ENCODE measurements around the gene ATF3.

Gene ATF3

DNA sequence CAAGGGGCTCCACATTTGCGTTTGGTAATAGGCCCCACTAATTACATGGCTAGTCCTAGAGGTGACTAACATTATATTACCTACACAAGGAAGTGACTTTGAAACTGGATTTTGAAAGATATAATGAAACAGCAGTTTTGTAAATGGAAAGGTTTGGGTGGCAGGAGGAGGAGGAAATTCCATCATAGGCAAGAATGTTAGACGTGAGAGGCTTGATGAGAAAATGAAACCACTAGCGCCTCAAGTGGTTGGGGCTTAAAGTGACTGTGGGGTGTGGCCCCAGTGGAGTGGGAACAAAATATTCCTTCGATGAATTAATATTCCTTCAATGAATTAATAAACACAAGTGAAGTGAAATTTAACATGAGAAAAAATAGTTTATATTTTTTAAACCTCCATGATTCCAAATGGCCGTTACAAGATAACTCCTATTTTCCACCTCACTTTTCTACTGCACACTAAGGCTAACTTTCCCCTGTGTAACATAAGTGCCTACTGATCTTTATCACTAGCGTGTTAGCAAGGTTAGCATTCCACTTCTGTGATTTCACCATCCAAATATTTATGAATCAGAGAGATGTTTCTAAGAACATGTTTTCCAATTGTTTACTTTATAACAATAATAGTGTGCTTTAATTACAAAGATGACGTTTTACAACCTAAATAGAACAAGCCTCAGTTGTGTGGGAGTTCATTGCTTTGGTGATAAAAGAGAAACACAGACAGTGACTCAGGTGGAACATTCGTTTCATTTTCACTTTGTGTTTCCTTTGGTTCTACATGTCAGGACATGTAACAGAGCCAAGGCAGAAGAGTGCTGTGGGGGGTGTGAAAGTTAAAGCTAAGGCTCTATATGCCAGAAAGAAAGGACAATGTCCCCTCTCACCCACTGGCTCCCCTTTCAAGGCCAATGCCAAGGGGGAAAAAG, 12.5 kb upstream of the ATF3 start:
- Mint-ChIP-seq H3K4me3 (no peak overlapping the region), H3K36me3 (ENCODE audit: low read depth) (no peaks in the 10 kb centered on the region), H3K27me3 (ENCODE audit: low read depth, poor library complexity) (peaks cover 13% of the 10 kb centered on the region), H3K4me1 (peaks cover 33% of the 10 kb centered on the region), H3K9me3 (no peaks in the 10 kb centered on the region), H3K27ac (peak overlapping the region; percentile 44)
- DNase-seq: no peak
- TF ChIP-seq, protein P1, sequence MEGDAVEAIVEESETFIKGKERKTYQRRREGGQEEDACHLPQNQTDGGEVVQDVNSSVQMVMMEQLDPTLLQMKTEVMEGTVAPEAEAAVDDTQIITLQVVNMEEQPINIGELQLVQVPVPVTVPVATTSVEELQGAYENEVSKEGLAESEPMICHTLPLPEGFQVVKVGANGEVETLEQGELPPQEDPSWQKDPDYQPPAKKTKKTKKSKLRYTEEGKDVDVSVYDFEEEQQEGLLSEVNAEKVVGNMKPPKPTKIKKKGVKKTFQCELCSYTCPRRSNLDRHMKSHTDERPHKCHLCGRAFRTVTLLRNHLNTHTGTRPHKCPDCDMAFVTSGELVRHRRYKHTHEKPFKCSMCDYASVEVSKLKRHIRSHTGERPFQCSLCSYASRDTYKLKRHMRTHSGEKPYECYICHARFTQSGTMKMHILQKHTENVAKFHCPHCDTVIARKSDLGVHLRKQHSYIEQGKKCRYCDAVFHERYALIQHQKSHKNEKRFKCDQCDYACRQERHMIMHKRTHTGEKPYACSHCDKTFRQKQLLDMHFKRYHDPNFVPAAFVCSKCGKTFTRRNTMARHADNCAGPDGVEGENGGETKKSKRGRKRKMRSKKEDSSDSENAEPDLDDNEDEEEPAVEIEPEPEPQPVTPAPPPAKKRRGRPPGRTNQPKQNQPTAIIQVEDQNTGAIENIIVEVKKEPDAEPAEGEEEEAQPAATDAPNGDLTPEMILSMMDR (IDR thresholded peaks at IDR 0.05): no peak

DNA sequence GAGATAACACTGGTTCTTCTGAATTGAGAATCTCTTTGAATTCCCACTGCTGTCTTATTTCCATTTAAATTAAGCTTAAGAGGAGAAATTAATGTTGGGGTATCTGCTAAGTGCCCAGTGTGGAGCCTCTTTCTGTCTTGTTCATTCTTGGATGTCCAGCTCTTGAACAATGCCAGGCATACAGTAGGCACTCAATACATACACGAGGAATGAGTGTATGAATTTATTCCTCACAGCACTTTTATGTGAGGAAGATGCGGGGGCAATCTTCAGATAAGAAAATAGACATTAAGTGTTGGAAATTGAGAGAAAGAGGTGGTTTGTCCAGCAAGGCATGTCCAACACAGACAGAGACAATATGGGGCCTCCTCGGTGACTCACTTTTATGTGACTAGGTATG, 11.8 kb upstream of the ATF3 start:
- H3K4me1 Mint-ChIP-seq: peaks cover 33% of the 10 kb centered on the region
- H3K4me3 Mint-ChIP-seq: no peak overlapping the region
- no peak overlapping the region for H3K27ac Mint-ChIP-seq
- H3K36me3 Mint-ChIP-seq (ENCODE audit: low read depth): no peaks in the 10 kb centered on the region
- TF ChIP-seq, protein P1 (IDR thresholded peaks at IDR 0.05): no peak
- no peak for DNase-seq
- no peaks in the 10 kb centered on the region for H3K9me3 Mint-ChIP-seq
- peaks cover 21% of the 10 kb centered on the region for H3K27me3 Mint-ChIP-seq (ENCODE audit: low read depth, poor library complexity)

DNA sequence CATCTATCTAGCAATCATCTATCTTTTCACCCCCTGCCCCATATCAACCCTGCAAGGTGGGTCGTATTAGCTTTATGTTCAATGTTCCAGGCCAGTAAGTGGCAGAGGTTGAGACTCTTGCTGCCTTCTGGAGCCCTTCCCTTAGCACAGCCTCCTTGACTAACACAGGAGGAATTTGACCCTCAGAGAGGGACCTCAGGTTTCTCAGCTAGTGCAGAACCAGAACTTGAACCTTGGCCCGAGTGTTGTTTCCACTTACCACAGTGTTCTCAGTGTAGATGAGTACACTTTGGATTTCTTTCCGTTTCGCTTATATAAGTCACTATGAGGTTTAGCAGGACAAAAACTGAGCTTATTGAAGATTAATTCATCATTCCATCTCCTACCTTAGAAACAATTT, 11.1 kb upstream of the ATF3 start:
- Mint-ChIP-seq H3K4me1 (peaks cover 33% of the 10 kb centered on the region), H3K36me3 (ENCODE audit: low read depth) (no peaks in the 10 kb centered on the region), H3K27me3 (ENCODE audit: low read depth, poor library complexity) (peaks cover 28% of the 10 kb centered on the region), H3K27ac (no peak overlapping the region), H3K9me3 (no peaks in the 10 kb centered on the region), H3K4me3 (no peak overlapping the region)
- no peak for DNase-seq
- TF ChIP-seq, protein P1 (IDR thresholded peaks at IDR 0.05): no peak

DNA sequence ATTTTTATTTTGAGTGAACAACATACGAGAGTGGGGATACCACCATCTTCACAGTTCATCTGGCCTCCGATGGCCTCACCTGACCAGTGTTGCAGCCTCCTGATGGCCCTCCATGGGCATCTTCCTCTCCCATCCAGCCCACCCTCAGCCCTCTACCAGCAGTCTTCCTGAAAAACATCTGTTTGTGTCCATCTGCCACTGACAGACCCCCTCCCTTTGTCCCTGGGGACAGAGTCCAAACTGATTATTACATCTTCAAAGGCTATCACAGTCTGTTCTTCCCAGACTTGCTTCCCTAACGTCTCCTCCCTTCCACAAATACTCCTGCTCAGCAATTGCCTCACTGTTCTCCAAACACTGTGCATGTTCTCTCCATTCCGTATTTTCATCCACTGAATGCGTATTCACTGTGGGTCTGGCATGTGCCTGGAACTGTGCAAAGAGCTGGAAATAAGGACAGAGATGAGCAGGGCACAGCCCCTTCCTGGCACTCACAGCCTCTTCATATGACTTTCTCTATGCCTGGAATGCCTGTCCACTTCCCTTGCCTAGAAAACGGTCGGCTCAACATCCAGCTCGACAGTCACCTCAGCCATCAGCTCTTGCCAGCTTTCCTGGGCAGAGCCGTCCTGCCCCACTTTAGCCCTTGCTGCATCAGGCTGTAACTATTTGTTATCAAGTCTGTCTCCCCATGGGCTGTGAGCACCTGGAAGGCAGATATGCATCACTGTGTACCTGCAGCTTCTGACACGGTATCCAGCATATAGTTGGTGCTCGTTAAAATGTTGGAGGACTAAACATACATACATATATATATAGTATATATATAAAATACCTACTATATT, 8.3 kb upstream of the ATF3 start:
- H3K4me3 Mint-ChIP-seq: no peak overlapping the region
- H3K4me1 Mint-ChIP-seq: peaks cover 18% of the 10 kb centered on the region
- H3K36me3 Mint-ChIP-seq (ENCODE audit: low read depth): no peaks in the 10 kb centered on the region
- no peaks in the 10 kb centered on the region for H3K9me3 Mint-ChIP-seq
- H3K27ac Mint-ChIP-seq: no peak overlapping the region
- peaks cover 56% of the 10 kb centered on the region for H3K27me3 Mint-ChIP-seq (ENCODE audit: low read depth, poor library complexity)
- DNase-seq: no peak
- TF ChIP-seq, protein P1 (IDR thresholded peaks at IDR 0.05): no peak

DNA sequence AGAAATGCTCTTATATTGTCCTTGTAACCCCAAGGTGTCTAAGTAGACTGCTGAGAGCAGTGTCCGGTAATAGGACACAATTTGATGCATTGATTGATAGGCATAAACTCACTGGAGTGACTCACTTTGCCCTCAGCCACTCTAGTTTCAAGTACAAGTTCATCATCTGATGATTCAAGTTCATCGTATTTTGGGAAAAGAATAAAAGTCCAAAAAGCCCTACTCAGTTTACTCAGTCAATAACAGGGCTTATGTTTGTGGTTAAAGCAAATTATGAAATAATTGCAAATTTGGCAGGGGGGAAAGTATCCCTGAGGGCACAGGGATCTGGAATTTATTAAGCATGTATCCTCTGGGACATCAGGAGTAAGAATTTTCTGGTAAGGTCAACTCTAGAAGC, 7.6 kb upstream of the ATF3 start:
- H3K4me1 Mint-ChIP-seq: peaks cover 18% of the 10 kb centered on the region
- no peaks in the 10 kb centered on the region for H3K36me3 Mint-ChIP-seq (ENCODE audit: low read depth)
- peaks cover 63% of the 10 kb centered on the region for H3K27me3 Mint-ChIP-seq (ENCODE audit: low read depth, poor library complexity)
- DNase-seq: no peak
- no peaks in the 10 kb centered on the region for H3K9me3 Mint-ChIP-seq
- H3K4me3 Mint-ChIP-seq: no peak overlapping the region
- TF ChIP-seq, protein P1 (IDR thresholded peaks at IDR 0.05): no peak
- no peak overlapping the region for H3K27ac Mint-ChIP-seq
